GM12878 (cell line): ENCODE results near the gene MGAT2. TPM values are rescaled to one million over a fixed set of nuclear protein-coding genes. Genes with fewer than 3 reads are reported as not detected.
A peak's percentile ranks its signal among the peaks of the same experiment; 100 is the strongest.
"Not testable (repeated sequence)": the region's sequence is repeated elsewhere in the genome, so short reads cannot be mapped to it uniquely, and the experiment has no call there.

Source experiments
- ATAC-seq: fragments of 200-7000 bp; cut with Tn5 transposase; 3 replicates; pipeline ENCODE4 v1.9.1; 2020; ENCODE audit warnings: mild to moderate bottlenecking, moderate library complexity
- BruUV-seq: library from RNA; stranded (reverse); fragments of 400-500 nt; replicated peaks from 2 replicates; lab custom pipeline; 2021; lab: Mats Ljungman, UMichigan
- CTCF ChIA-PET: fragments of 300-600 bp; sonication (Branson Sonifier 250); formaldehyde crosslinking; extraction: SDS; loops from one replicate; lab custom pipeline; 2021; ENCODE audit warnings: inconsistent platforms; lab: Yijun Ruan, JAX
- POLR2A ChIA-PET: fragments of 350-600 bp; formaldehyde crosslinking; extraction: SDS; loops from one replicate; lab custom pipeline; 2021; ENCODE audit warnings: inconsistent platforms; lab: Charles Lee
- RAD21 ChIA-PET: fragments of 300-600 bp; sonication (Branson Sonifier 250); formaldehyde crosslinking; loops from one replicate; lab custom pipeline; 2023; ENCODE audit warnings: antibody characterized with exemption; ENCODE audit not compliant: unreplicated experiment; lab: Charles Lee
- SMC1A ChIA-PET: fragments of 300-600 bp; sonication (Branson Sonifier 250); formaldehyde crosslinking; loops from one replicate; lab custom pipeline; 2023; ENCODE audit not compliant: unreplicated experiment, uncharacterized antibody; lab: Charles Lee
- DNase-seq: peaks from one replicate; pipeline ENCODE4 v3.0.0-alpha.2; 2011; ENCODE audit warnings: low read depth, low spot score
- FAIRE-seq: peaks from 3 replicates; lab custom pipeline; 2011; peaks lifted over from hg19 to GRCh38; lab: Jason Lieb, UNC
- H2AFZ ChIP-seq: 2 replicates; pipeline ENCODE4 v1.6.0; 2011; ENCODE audit warnings: low read depth, low read length, control low read depth; ENCODE audit not compliant: control insufficient read depth
- H3K27ac ChIP-seq: 2 replicates; pipeline ENCODE4 v1.5.1; 2011; ENCODE audit warnings: control low read depth; ENCODE audit not compliant: control insufficient read depth, insufficient read depth
- H3K27me3 ChIP-seq, 2 experiments: replicated peaks in 1 of 2; 2 replicates each; pipeline versions ENCODE4 v1.6.0 to v1.6.1; 2011; ENCODE audit warnings: low read length in 1 of 2; ENCODE audit not compliant: control insufficient read depth in 2 of 2, insufficient read depth in 2 of 2
- H3K36me3 ChIP-seq, 2 experiments: 2 replicates each; pipeline ENCODE4 v1.5.1; 2011; ENCODE audit warnings: low read length in 1 of 2; ENCODE audit not compliant: control insufficient read depth in 2 of 2, insufficient read depth in 2 of 2
- H3K4me1 ChIP-seq: 2 replicates; pipeline ENCODE4 v1.6.1; 2011; ENCODE audit warnings: mild to moderate bottlenecking, low read length, moderate library complexity, mixed read lengths; ENCODE audit not compliant: control insufficient read depth, insufficient read depth
- H3K4me2 ChIP-seq: 2 replicates; pipeline ENCODE4 v1.6.0; 2011; ENCODE audit warnings: control low read depth; ENCODE audit not compliant: control insufficient read depth, insufficient read depth
- H3K4me3 ChIP-seq: fragments of 200-600 bp; sonication (generic); 2 replicates; pipeline ENCODE4 v1.5.1; 2016
- H3K79me2 ChIP-seq: 2 replicates; pipeline ENCODE4 v1.6.0; 2011; ENCODE audit warnings: low read length; ENCODE audit not compliant: control insufficient read depth, insufficient read depth
- H3K9ac ChIP-seq: 2 replicates; pipeline ENCODE4 v1.8.0; 2011; ENCODE audit warnings: low read length, control low read depth, mixed read lengths; ENCODE audit not compliant: control insufficient read depth, insufficient read depth
- H3K9me3 ChIP-seq: replicated peaks from 3 replicates; pipeline ENCODE4 v1.5.1; 2011; ENCODE audit warnings: mild to moderate bottlenecking, low read length; ENCODE audit not compliant: control insufficient read depth, insufficient read depth
- H4K20me1 ChIP-seq: 2 replicates; pipeline ENCODE4 v1.6.0; 2011; ENCODE audit not compliant: control insufficient read depth, insufficient read depth
- MYC ChIP-seq: IDR thresholded peaks from 2 replicates; pipeline ENCODE4 v1.6.1; 2011; ENCODE audit warnings: mild to moderate bottlenecking, low read length, moderate library complexity, inconsistent platforms; ENCODE audit not compliant: insufficient read depth, insufficient replicate concordance, insufficient read length, severe bottlenecking
- TCF7 ChIP-seq: IDR thresholded peaks from 2 replicates; pipeline ENCODE4 v1.6.1; 2014; ENCODE audit warnings: antibody characterized with exemption, borderline replicate concordance
- WGBS: methylation state at CpG from one replicate; pipeline ENCODE4 v1.1.6; 2016; ENCODE audit warnings: low lambda C conversion rate; ENCODE audit not compliant: insufficient replicate concordance, insufficient coverage; ENCODE audit errors: missing lambda C conversion rate; 5-methylcytosine and 5-hydroxymethylcytosine counted together
- in situ Hi-C: fragments of 300-500 bp; cut with MboI; formaldehyde crosslinking; loops from 9 replicates; pipeline ENCODE4 v1.14.3; 2018; ENCODE audit warnings: mixed read lengths
- intact Hi-C: fragments of 100-400 bp; cut with micrococcal nuclease; formaldehyde crosslinking; loops from one replicate; pipeline ENCODE4 v1.14.2; 2022; ENCODE audit not compliant: unreplicated experiment
- polyA plus RNA-seq, 11 experiments: library from polyadenylated mRNA; depleted of rRNA in 4 of 11; unstranded in 6 of 11; stranded (reverse) in 5 of 11; fragments of >200 nt; fragmentation: Nextera tagmentation in 4 of 11; fragmentation: Illumina TruSeq in 1 of 11; extraction: Ambion mirVana in 4 of 11; extraction: Trizol in 1 of 11; gene quantifications; 1 replicate in 1 of 11; 2 replicates in 10 of 11; pipeline versions ENCODE4 v1.2.1 to v1.2.3, GENCODE V29; 2011 to 2016; ENCODE audit warnings: inconsistent platforms in 2 of 11, missing spikeins in 2 of 11, low read depth in 1 of 11
- total RNA-seq, 4 experiments: library from RNA; depleted of rRNA in 3 of 4; stranded (reverse); fragments of >200 nt in 3 of 4; fragmentation: Illumina TruSeq in 1 of 4; extraction: Trizol in 1 of 4; gene quantifications; 2 replicates each; pipeline versions ENCODE4 v1.2.1 to v1.2.3, GENCODE V29; 2013 to 2021
- TF ChIP-seq, protein P1 (sequence below): fragments of 450-650 bp; IDR thresholded peaks from 2 replicates; pipeline ENCODE4 v1.6.1; 2016; ENCODE audit warnings: mild to moderate bottlenecking

Gene MGAT2
- total and polyA plus RNA-seq, 10 of the 15 experiments (the other 5 are each of a cell fraction or from before 2014, with no cell fraction given): 0.03 to 51.8 (median 38.0) TPM; not detected in 1

DNA sequence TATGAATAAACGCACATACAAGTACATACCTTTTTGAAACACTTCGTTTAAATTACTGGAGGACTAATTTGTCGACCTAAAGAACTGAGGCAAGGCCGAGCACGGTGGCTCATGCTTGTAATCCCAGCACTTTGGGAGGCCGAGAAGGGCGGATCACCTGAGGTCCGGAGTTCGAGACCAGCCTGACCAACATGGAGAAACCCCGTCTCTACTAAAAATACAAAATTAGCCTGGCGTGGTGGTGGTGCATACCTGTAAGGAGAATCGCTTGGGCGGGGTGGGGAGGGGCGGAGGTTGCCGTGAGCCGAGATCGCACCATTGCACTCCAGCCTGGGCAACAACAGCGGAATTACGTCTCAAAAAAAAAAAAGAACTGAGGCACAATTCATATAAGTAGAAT lies 1.3 kb upstream of the MGAT2 start:
- TF ChIP-seq, protein P1, sequence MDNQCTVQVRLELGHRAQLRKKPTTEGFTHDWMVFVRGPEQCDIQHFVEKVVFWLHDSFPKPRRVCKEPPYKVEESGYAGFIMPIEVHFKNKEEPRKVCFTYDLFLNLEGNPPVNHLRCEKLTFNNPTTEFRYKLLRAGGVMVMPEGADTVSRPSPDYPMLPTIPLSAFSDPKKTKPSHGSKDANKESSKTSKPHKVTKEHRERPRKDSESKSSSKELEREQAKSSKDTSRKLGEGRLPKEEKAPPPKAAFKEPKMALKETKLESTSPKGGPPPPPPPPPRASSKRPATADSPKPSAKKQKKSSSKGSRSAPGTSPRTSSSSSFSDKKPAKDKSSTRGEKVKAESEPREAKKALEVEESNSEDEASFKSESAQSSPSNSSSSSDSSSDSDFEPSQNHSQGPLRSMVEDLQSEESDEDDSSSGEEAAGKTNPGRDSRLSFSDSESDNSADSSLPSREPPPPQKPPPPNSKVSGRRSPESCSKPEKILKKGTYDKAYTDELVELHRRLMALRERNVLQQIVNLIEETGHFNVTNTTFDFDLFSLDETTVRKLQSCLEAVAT: 0 out of 2 replicates have a peak, but pooled peaks have one; percentile 65
- H3K27me3 ChIP-seq, H3K9me3 ChIP-seq, BruUV-seq, ATAC-seq, DNase-seq, H4K20me1 ChIP-seq, FAIRE-seq, intact Hi-C loops, H3K36me3 ChIP-seq, in situ Hi-C loops, H3K4me1 ChIP-seq, H2AFZ ChIP-seq: not testable (repeated sequence)
- RAD21 ChIA-PET: interaction anchor here (2.2 to 2.9 kb wide), 2 partner anchors 22 to 33 kb away, joined by 20 to 29 read pairs; partner anchors contain the start of genes LRR1 and RPS29
- peaks cover 71% of the 10 kb centered on the region for H3K79me2 ChIP-seq
- CTCF ChIA-PET: interaction anchor here (1.2 to 2.7 kb wide), 5 partner anchors 10 to 243 kb away, joined by 5 to 23 read pairs (median 14); partner anchors contain the start of genes LRR1 and RPS29
- H3K9ac ChIP-seq: peak overlapping the region; percentile 98
- SMC1A ChIA-PET: interaction anchor here (1.3 to 2.3 kb wide), 4 partner anchors 9 to 239 kb away, joined by 3 to 17 read pairs (median 10); partner anchors contain the start of genes LRR1 and RPS29
- H3K4me3 ChIP-seq: peak overlapping the region; percentile 92
- WGBS: 6% methylated on average over 12 of the region's 19 CpGs
- peak overlapping the region; percentile 40 for H3K4me2 ChIP-seq
- peak overlapping the region; percentile 98 for H3K27ac ChIP-seq
- POLR2A ChIA-PET: interaction anchor here (1.3 to 6.2 kb wide), 6 partner anchors 10 to 244 kb away, joined by 8 to 122 read pairs (median 28); partner anchors contain the start of genes DNAAF2 and RPS29

DNA sequence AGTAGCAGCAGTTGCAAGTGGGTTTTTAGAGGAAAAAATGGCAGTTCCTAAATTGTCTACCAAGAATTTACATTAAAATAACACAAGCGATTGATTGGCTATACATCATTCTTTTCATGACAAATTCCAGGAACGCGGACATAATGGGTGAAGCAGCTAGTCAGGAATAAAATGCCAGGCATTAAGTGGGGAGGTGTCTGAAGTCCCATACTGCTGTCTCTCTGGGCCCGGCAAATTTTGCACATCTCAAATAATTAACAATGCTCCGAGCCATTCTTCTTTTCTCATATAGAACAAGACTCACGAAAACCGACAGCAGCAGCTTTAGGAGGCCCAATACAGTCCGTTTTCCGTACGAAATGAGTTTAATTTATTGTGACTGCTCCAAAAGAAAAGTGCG lies 869 bp upstream of the MGAT2 start:
- TF ChIP-seq MYC (no peak), TCF7 (0 out of 2 replicates have a peak, but pooled peaks have one; percentile 26)
- Histone ChIP-seq H3K4me1 (no peaks in the 10 kb centered on the region; the same call in 1 of the 2 replicates), H3K27me3 (no peaks in the 10 kb centered on the region), H3K4me3 (peak overlapping the region; percentile 92), H3K27ac (peak overlapping the region; percentile 98), H3K4me2 (peak overlapping the region; percentile 40; the same call in 1 of the 2 replicates), H3K9me3 (no peaks in the 10 kb centered on the region), H3K9ac (peak overlapping the region; percentile 98), H3K36me3 (peaks cover 0 to 6% of the 10 kb centered on the region in 2 experiments), H4K20me1 (no peaks in the 10 kb centered on the region), H3K79me2 (peaks cover 76% of the 10 kb centered on the region), H2AFZ (no peak overlapping the region)
- ChIA-PET CTCF (interaction anchor here (0.8 to 2.7 kb wide), 11 partner anchors 10 to 243 kb away, joined by 4 to 23 read pairs (median 10); partner anchors contain the start of genes DNAAF2, LRR1, NEMF and RPS29), POLR2A (interaction anchor here (0.6 to 6.2 kb wide), 25 partner anchors 8 to 1157 kb away, joined by 3 to 122 read pairs (median 6); partner anchors contain the start of genes DNAAF2, KLHDC2, LRR1 and NEMF), RAD21 (interaction anchor here (0.7 to 5.8 kb wide), 13 partner anchors 8 to 743 kb away, joined by 3 to 82 read pairs (median 5); partner anchors contain the start of genes DNAAF2, KLHDC2, LRR1 and RPS29), SMC1A (interaction anchor here (0.7 to 3.2 kb wide), 12 partner anchors 10 to 249 kb away, joined by 3 to 28 read pairs (median 6); partner anchors contain the start of genes LRR1 and RPS29)
- DNase-seq (no peak), ATAC-seq (no peak), FAIRE-seq (no peak)
- in situ Hi-C loops: loop anchor here (10.0 kb wide), 1 partner anchor 1205 kb away; no protein-coding TSS in a partner anchor
- intact Hi-C loops: loop anchor here (2.0 to 5.0 kb wide), 2 partner anchors 33 to 1048 kb away; partner anchors contain the start of genes RPS29 and SAV1
- TSS peak; percentile 84 for BruUV-seq
- whole genome bisulfite sequencing: under 1% methylated on average over 11 of the region's 11 CpGs
